HG03439 (cell line): Measurements from ENCODE around the gene GNPAT.
A peak's percentile ranks its signal among the peaks of the same experiment; 100 is the strongest.

Source experiments
- ATAC-seq: cut with Tn5 transposase; IDR thresholded peaks from one replicate; pipeline ENCODE4 v1.9.1; 2021; ENCODE audit warnings: mild to moderate bottlenecking, moderate library complexity; ENCODE audit not compliant: unreplicated experiment

GNPAT gene

DNA sequence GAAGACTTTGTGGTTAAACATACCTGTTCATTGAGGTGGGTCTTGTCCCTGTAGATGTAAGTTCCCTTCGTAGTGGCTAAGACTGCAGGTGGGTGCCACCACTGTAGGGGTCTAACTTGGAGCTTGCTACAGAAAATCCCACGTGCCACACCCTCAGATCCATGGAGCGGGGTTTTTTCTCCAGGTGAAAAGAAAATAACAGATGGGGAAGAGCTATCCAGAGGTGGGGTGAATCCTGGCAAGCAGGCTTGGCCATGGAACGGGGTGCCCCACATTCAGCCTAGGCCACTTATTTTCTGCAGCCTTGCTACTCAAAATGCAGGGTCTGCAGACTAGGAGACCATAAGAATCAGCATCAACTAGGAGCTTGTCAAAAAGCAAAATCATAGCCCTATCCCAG is 72.6 kb downstream of the GNPAT start:
- no peak for ATAC-seq

GRCh38 chr1:231315887-231316286 is 74.9 kb downstream of the GNPAT start:
- ATAC-seq = peak; percentile 65

DNA sequence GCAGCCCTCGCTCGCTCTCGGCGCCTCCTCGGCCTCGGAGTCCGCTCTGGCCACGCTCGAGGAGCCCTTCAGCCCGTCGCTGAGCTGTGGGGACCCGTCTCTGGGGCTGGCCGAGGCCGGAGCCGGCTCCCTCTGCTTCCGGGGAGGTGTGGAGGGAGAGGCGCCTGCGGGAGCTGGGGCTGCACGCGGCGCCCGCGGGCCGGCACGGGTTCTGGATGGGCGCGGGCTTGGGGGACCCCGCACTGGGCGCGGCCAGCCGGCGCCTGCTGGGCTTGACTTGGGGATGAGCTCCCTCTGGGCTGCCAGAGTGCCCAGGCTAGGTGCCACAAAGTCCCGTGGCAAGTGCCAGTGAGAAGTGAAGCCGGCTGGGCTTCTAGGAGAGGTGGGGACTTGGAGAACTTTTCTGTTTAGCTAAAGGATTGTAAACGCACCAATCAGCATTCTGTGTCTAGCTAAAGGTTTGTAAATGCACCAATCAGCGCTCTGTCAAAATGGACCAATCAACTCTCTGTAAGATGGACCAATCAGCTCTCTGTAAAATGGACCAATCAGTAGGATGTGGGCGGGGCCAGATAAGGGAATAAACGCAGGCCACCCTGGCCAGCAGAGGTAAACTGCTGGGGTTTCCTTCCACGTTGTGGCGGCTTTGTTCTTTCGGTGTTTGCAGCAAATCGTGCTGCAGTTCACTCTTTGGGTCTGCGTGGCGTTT is 76.4 kb downstream of the GNPAT start:
- ATAC-seq = no peak

GRCh38 chr1:231318015-231318355 is 77.0 kb downstream of the GNPAT start:
- no peak for ATAC-seq

DNA sequence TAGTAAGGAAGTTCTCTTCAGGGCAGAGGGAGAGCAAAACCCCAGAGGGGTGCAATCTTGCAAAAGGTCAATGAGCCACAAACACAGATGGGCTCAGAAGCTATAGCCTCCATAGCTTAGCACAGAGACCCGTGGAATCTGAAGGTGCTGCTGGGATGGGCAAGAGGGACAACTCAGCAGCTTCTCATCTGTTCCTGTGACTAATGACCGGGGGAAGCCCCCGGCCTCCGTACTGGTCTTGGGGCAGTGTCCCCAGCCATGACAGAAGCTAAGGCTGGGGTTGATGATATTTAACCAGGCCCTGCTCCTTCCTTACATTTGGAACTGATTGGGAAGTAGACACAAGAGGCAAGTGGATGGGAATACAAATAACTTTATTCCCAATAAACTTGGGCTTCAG is 77.6 kb downstream of the GNPAT start:
- ATAC-seq = no peak

- no peak for ATAC-seq
Measured at GRCh38 chr1:231319080-231319479, 78.1 kb downstream of the GNPAT start.

DNA sequence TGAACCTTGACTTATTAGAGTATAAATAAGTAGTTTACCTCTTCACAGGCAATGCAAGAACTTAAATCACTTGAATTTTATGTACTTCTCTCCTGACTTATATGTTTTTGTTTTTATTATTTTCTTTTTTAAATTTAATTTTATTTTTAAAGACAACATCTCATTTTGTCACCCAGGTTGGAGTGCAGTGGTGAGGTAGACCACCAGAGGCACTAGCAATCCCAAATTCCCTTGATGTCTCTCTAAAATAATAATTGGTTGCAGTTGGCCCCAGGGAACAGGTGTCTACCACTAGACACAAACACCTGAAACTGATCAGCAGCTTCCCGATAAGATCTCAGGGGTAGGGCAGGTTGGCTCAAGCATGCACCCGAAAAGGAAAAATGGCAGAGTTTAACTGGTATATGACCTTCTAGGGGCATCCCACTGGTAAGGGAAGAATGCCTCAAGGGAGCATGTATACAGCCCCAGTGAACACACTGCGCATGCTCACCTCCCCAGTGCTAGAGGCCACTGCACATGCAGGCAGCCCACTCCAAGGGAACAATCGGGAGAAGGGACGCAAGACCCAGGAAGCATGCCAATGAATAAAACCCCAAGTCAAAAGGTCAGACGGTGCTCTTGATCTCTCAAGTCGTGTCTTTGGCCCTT is 82.0 kb downstream of the GNPAT start:
- no peak for ATAC-seq

DNA sequence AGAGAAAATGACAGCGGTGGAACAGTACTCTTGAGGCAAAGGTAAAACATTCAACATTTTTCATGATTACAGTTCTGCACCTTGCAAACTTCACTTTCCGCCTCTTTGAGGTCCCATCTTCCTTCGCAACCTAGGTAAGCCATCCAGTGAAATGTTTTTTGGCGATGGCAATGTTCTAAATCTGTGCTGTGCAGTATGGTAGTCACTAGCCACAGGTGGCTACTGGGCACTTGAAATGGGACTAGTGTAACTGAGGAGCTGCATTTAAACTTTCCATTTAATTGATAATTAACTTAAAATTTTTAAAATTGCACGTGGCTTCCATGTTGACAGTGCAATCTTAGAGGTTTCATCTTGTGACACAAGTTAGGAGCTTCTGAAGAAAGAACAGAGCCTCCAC is 83.6 kb downstream of the GNPAT start:
- no peak for ATAC-seq

GRCh38 chr1:231326248-231326647 is 85.2 kb downstream of the GNPAT start:
- no peak for ATAC-seq
